IgD-negative memory B cell (primary cell): ENCODE results near the gene CASTOR2. TPM values are rescaled to one million over a fixed set of nuclear protein-coding genes. Genes with fewer than 3 reads are reported as not detected.
"Not testable (repeated sequence)": the region's sequence is repeated elsewhere in the genome, so short reads cannot be mapped to it uniquely, and the experiment has no call there.

ENCODE experiments used
- H3K27ac Mint-ChIP-seq, 3 donors: one replicate each; pipeline ENCODE4 v1.8.0; 2020 to 2022; ENCODE audit warnings: mild to moderate bottlenecking in 3 of 3, mixed read lengths in 3 of 3, moderate library complexity in 1 of 3
- H3K27me3 Mint-ChIP-seq: one replicate; pipeline ENCODE4 v1.8.0; 2021; ENCODE audit warnings: mixed read lengths
- H3K36me3 Mint-ChIP-seq: one replicate; pipeline ENCODE4 v1.8.0; 2020; ENCODE audit warnings: mild to moderate bottlenecking, mixed read lengths
- H3K4me1 Mint-ChIP-seq, 3 donors: one replicate each; pipeline ENCODE4 v1.8.0; 2020 to 2022; ENCODE audit warnings: mixed read lengths in 3 of 3, mild to moderate bottlenecking in 1 of 3
- H3K4me3 Mint-ChIP-seq, 4 donors: one replicate each; pipeline ENCODE4 v1.8.0; 2020 to 2022; ENCODE audit warnings: mild to moderate bottlenecking in 4 of 4, mixed read lengths in 4 of 4, moderate library complexity in 3 of 4
- H3K9me3 Mint-ChIP-seq, 3 donors: one replicate each; pipeline ENCODE4 v1.8.0; 2020 to 2021; ENCODE audit warnings: mixed read lengths in 3 of 3, mild to moderate bottlenecking in 1 of 3
- polyA plus RNA-seq: library from polyadenylated mRNA; unstranded; fragments of 300-500 nt; fragmentation: Illumina TruSeq; gene quantifications from one replicate; pipeline ENCODE4 v1.2.3, GENCODE V29; 2021

The CASTOR2 gene
- polyA plus RNA-seq, 1 donor from 2014 or later, result not detected

GRCh38 chr7:75064291-75064690, 99.8 kb downstream of the CASTOR2 start:
- Mint-ChIP-seq H3K27me3 (no peaks in the 10 kb centered on the region), H3K36me3 (peaks cover 8% of the 10 kb centered on the region), H3K27ac (no peak overlapping the region)

GRCh38 chr7:75064801-75065200, 100.3 kb downstream of the CASTOR2 start:
- no peak overlapping the region for H3K27ac Mint-ChIP-seq
- H3K27me3 Mint-ChIP-seq, result no peaks in the 10 kb centered on the region
- H3K9me3 Mint-ChIP-seq, result no peaks in the 10 kb centered on the region
- no peaks in the 10 kb centered on the region for H3K4me1 Mint-ChIP-seq
- H3K36me3 Mint-ChIP-seq, result peaks cover 8% of the 10 kb centered on the region
- no peak overlapping the region for H3K4me3 Mint-ChIP-seq

More at GRCh38 chr7:75064291-75064690, 99.8 kb downstream of the CASTOR2 start:
- no peaks in the 10 kb centered on the region for H3K4me1 Mint-ChIP-seq
- no peaks in the 10 kb centered on the region for H3K9me3 Mint-ChIP-seq
- H3K4me3 Mint-ChIP-seq, result no peak overlapping the region

GRCh38 chr7:75066521-75066920, 102.0 kb downstream of the CASTOR2 start:
- no peak overlapping the region for H3K27ac Mint-ChIP-seq
- peaks cover 0 to under 1% (median 0%) of the 10 kb centered on the region in 3 donors for H3K4me1 Mint-ChIP-seq
- no peak overlapping the region for H3K4me3 Mint-ChIP-seq
- no peaks in the 10 kb centered on the region for H3K9me3 Mint-ChIP-seq
- H3K36me3 Mint-ChIP-seq, result peaks cover 6% of the 10 kb centered on the region
- H3K27me3 Mint-ChIP-seq, result no peaks in the 10 kb centered on the region

GRCh38 chr7:75072981-75073283, 108.4 kb downstream of the CASTOR2 start:
- Mint-ChIP-seq H3K27ac (peak overlapping the region; percentile 84 to 95 (median 93)), H3K27me3 (no peaks in the 10 kb centered on the region), H3K4me3 (peak overlapping the region; percentile 88 to 96 (median 95)), H3K4me1 (peaks cover 0 to 6% (median 6%) of the 10 kb centered on the region in 3 donors), H3K36me3 (peaks cover 5% of the 10 kb centered on the region), H3K9me3 (no peaks in the 10 kb centered on the region)

- not testable (repeated sequence) for H3K36me3 Mint-ChIP-seq, H3K27me3 Mint-ChIP-seq, H3K4me1 Mint-ChIP-seq, H3K9me3 Mint-ChIP-seq
- Mint-ChIP-seq H3K27ac (peak overlapping the region; percentile 84 to 93 (median 93)), H3K4me3 (peak overlapping the region; percentile 88 to 96 (median 94))
Observed at GRCh38 chr7:75074262-75074641, 109.7 kb downstream of the CASTOR2 start.

Other genes starting within 250 kb of the CASTOR2 start
- 313 TPM for gene NCF1, start 190.7 kb upstream of the CASTOR2 start, polyA plus RNA-seq
- gene GTF2IRD2, start 113.1 kb upstream of the CASTOR2 start, polyA plus RNA-seq, result 12.6 TPM
- gene RCC1L, start 109.1 kb downstream of the CASTOR2 start, polyA plus RNA-seq, result 39.1 TPM
- gene GTF2IRD2B, start 127.9 kb downstream of the CASTOR2 start, polyA plus RNA-seq, result 56.1 TPM